Eye (tissue), 1 donor: ENCODE data around the gene TEF.

Experiments used
- DNase-seq: peaks from one replicate; pipeline ENCODE4 v3.0.0-alpha.2; 2015

The TEF gene

GRCh38 chr22:41355895-41356294 lies 25.8 kb upstream of the TEF start:
- DNase-seq, result no peak

- no peak for DNase-seq
These were observed 25.2 kb upstream of the TEF start for GRCh38 chr22:41356430-41357028.

GRCh38 chr22:41357191-41357590 lies 24.6 kb upstream of the TEF start:
- DNase-seq, result no peak

GRCh38 chr22:41358927-41359326 lies 22.8 kb upstream of the TEF start:
- no peak for DNase-seq

- no peak for DNase-seq
These were observed 22.4 kb upstream of the TEF start for GRCh38 chr22:41359376-41359775.

GRCh38 chr22:41360126-41360525 lies 21.6 kb upstream of the TEF start:
- peak; percentile 58 for DNase-seq

- DNase-seq, result no peak
These were observed 19.9 kb upstream of the TEF start for GRCh38 chr22:41361716-41362310.

GRCh38 chr22:41362615-41363014 lies 19.1 kb upstream of the TEF start:
- no peak for DNase-seq

- no peak for DNase-seq
These were observed 17.5 kb upstream of the TEF start for GRCh38 chr22:41364233-41364632.

- DNase-seq, result no peak
These were observed 16.8 kb upstream of the TEF start for GRCh38 chr22:41364955-41365354.

GRCh38 chr22:41365425-41365824 lies 16.3 kb upstream of the TEF start:
- no peak for DNase-seq

GRCh38 chr22:41366323-41367029 lies 15.3 kb upstream of the TEF start:
- no peak for DNase-seq

GRCh38 chr22:41367039-41367679 lies 14.6 kb upstream of the TEF start:
- peak; percentile 94 for DNase-seq

GRCh38 chr22:41367680-41368542 lies 13.8 kb upstream of the TEF start:
- DNase-seq, result peak; percentile 58

GRCh38 chr22:41368543-41369423 lies 13.0 kb upstream of the TEF start:
- peak; percentile 62 for DNase-seq

GRCh38 chr22:41369424-41369745 lies 12.4 kb upstream of the TEF start:
- DNase-seq, result no peak

- DNase-seq, result no peak
These were observed 11.9 kb upstream of the TEF start for GRCh38 chr22:41369837-41370236.

GRCh38 chr22:41377846-41378245 lies 3.9 kb upstream of the TEF start:
- no peak for DNase-seq

GRCh38 chr22:41380993-41381328 lies 781 bp upstream of the TEF start:
- no peak for DNase-seq

GRCh38 chr22:41382098-41382578 lies 396 bp downstream of the TEF start:
- DNase-seq, result no peak

GRCh38 chr22:41382610-41383009 lies 868 bp downstream of the TEF start:
- no peak for DNase-seq

GRCh38 chr22:41383085-41383484 lies 1.3 kb downstream of the TEF start:
- no peak for DNase-seq
